ENCODE measurements around the gene ZFP64.

The ZFP64 gene

DNA sequence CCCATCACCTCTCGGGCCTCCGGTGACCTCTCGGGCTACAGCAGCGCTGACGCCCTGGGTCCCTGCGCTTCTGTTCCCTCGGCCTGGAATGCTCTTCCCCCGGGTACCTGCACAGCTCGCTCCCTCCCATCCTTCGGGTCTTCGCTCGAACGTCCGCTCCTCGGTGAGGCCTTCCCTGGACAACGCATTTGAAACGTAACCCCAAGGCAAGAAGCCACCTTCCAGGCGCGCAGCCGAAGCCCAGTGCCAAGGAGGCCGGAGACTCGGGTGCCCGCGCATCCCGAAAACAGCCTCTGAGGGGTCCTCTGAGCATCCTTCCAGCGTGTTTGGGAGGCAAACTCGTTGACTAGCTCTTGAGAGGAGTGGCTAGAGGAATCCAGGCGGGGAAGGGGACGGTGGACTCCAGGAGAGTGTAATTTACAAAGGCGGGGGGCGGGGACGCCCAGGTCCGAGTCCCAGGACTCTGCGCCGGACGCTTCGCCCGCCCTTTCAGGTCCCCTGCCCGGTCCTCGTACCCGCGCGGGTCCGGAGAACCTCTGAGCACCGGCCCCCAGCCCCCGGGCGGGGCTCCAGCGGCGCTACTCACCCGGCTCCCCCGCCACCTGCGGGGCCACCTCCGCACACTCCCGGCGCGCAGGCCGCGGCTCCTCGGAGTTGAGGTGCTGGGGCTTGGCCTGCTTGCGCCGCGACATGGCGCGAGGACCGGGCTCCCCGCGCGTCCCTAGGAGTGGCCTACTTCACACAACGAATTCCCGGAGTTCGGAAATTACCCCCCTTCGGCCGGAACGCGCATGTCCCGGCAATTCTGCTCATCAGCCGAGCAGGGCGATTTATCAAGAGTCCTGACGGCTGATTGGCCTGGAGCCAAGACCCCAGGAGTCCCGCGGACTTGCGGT, 86.8 kb downstream of the ZFP64 start:
- peak; percentile 63 for DNase-seq (ENCODE audit: low spot score)

DNA sequence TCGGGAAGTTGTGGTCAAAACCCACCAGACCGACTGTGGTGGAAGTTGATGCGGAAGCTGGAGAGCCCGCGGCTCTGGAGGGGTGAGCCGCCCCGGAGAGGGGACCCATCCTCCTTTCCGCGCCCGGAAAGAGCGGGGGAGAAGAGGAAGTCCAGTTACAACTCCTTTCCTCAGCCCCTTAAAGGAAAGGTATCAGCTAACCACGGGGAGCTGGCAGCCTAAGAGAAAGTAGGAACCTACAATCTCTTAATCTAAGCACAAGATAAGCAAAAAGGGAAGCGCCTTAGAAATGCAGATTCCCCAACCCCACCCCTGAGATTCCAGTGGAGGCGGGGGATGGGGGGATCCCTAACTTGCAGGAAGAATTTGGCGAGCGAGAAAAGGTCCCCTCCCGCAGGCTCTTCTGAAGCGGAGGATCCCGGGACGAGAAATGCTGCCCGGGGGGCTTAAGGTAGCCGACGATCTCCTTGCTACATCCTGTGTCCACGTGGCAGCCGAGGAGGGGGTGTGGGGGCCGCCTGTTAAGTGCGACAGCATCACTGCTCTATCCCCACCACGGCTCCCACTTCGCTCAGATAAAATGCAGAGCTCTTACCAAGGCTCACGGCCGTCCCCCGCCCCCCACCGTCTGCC, 87.5 kb downstream of the ZFP64 start:
- peak; percentile 64 for DNase-seq (ENCODE audit: low spot score)

GRCh38 chr20:52103335-52103912, 88.2 kb downstream of the ZFP64 start:
- peak; percentile 51 for DNase-seq (ENCODE audit: low spot score)

DNA sequence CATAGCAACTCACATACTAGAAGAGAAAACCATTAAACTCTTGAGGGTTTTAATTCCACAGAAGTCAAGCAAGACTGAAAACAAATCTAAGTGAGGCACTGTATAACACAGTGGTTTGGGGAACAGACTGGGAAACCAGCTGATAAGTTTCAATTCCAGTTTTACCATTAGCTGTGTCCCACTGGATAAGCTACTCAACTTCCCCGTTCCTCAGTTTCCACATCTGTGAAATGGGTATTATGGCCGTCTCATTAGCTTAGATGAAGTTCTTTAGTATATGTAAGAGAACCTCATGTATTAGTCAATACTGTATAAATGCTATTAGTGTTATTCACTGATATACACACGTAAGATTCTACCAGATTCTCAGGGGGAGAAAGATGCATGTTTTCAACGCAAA, 89.0 kb downstream of the ZFP64 start:
- no peak for DNase-seq (ENCODE audit: low spot score)

DNA sequence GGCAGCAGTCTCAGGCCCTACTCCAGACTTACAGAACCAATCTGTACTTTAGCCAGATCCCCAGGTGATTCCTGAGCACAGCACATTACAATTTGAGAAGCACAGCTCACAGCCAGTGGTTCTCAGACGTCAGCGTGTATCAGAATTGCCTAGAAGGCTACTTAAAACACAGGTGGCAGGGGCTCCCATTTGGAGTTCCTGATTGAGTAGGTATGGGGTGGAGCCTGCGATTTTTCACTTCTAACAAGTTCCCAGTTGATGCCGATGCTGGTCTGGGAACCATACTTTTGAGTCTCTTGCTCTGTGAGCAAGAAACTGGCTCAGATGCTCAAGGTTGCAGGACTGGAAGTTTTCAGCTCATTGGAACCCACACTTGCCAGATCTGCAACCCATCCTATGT, 89.5 kb downstream of the ZFP64 start:
- DNase-seq (ENCODE audit: low spot score) = no peak
